Prostate gland (tissue), 2 donors: Measurements from ENCODE around the gene RRAS.

Experiments
- CTCF ChIP-seq, 4 experiments: fragments of 200-600 bp in 2 of 4; fragments of 450-650 bp in 2 of 4; sonication (generic) in 2 of 4; IDR thresholded peaks; 1 replicate in 3 of 4; 2 replicates in 1 of 4; pipeline ENCODE4 v1.5.1; 2016 to 2019; ENCODE audit warnings: antibody characterized with exemption in 4 of 4, mild to moderate bottlenecking in 2 of 4, moderate library complexity in 2 of 4
- POLR2A ChIP-seq: fragments of 450-650 bp; IDR thresholded peaks from one replicate; pipeline ENCODE4 v1.6.1; 2016; ENCODE audit warnings: antibody characterized with exemption, mild to moderate bottlenecking

- TF ChIP-seq POLR2A (no peak), CTCF (IDR thresholded peaks at IDR 0.05) (no peak)
Observed at GRCh38 chr19:49665036-49665350, 25.1 kb upstream of the RRAS start.
